Measurements from ENCODE around the gene DAZL. TPM values are rescaled to one million over a fixed set of nuclear protein-coding genes. Genes with fewer than 3 reads are reported as not detected.

The DAZL gene
- total RNA-seq, 1 experiment from 2014 or later = 1.8 TPM

DNA sequence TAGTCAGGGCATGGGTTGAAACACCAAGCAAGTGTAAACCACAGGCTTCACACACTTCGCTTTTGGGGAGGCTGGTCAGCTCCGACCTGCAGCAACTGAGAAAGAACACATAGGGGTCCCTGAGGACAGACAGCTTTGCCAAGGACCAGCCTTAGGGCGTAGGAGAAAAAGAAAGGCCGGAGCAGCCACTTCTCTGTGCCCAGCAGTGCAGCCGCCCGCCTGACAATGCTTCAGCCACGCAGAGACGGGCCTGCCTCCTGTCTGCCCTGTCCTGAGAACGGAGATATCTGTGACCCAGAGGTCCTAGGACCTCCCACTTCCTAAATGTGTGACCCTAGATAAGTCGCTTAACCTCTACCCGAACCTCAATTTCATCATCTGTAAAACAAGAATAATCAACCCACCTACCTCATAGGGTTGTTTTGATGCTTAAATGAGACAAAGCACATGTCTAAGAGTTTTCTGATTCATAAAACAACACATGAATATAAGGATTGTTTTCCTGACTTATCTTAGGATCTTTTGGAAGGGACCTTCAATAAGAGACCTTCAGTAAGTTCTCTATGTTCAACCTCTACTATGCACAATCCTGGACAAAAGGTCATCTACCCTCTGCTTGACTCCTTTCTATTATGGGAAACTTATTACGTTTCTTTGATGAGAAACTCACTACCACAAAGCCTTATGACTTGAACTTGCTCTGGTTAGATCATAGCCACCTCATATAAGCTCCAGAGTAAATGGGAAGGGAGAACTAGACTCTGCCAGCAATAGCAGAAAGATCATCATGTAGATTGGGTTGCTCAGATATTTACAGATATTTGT, 58.8 kb downstream of the DAZL start:
- no peak for DNase-seq (ENCODE audit: extremely low read depth, low read depth)

DNA sequence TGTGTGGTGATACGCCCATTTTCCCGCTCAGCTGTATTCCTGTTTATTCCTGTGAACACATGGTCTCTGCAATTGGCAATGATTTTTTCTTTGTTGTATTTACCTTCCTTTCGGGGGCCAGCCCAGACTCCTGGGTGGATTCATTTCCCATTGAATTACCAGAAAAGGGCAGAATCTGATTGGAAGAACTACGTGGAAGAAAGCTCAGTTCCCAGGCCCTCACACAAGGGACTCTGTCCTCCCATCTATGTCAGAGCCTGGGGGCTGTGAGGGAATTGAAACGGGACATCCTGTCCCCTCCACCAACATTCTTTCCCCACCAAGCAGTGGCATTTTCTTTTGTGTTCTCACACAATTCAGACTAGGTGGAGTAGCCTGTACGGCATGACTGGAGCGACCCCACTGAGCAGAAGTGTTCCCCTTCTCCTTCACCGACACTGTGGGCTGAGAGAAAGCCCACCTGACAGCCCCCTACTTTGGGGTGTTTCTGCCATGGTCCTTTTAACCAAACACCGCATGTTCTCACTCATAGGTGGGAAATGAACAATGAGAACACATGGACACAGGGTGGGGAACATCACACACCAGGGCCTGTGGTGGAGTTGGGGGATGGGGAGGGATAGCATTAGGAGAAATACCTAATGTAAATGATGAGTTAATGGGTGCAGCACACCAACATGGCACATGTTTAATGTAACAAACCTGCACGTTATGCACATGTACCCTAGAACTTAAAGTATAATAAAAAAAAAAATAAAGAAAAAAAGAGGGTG, 59.6 kb downstream of the DAZL start:
- no peak for DNase-seq (ENCODE audit: extremely low read depth, low read depth)

DNA sequence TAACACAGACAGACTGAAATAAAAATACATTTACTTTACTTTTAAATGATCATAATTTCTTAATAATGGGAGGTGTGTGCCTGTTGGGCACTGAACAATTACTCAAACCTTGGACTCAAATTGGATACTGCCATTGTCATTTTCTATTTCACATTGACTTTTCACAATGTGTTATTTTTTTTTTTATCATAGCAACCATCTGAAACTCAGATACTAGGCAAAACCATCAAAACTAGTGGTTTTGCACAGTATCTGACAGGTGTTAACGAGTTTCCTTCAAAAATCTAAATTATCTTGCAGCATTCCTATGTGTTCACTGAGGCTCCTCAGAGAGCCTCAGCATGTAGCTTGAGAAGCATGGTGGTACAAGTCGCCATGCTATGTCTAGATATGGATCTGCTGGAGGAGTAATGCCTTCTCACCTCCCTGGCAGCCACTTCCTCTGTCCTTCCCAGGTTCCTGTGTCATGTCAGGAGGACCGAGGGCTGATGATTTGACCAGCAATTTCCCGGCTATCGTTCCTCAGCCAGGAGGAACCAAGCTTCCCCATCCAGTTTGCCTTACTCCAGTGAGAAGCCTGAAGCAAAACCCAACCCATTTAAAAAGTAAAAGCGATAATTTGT, 61.9 kb downstream of the DAZL start:
- DNase-seq (ENCODE audit: extremely low read depth, low read depth) = no peak

DNA sequence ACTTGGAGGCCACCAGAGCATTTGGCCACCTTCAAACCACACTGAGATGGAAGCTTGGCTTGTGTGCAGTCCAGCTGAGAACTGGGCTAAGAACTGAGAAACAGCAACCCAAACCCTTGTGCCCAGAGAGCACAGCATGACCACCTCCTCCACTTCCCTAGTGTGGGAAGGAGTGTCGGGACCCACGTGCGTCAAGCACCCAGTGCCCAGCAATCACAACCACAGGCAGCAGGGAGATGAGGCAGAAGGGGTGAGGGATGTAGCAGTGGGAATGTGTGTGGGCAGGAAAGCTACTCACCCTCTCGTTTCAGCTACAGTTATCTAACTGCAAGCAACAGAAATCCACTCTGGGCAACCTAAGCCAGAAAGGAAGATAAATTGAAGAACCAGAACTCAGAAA, 66.7 kb downstream of the DAZL start:
- no peak for DNase-seq (ENCODE audit: extremely low read depth, low read depth)

DNA sequence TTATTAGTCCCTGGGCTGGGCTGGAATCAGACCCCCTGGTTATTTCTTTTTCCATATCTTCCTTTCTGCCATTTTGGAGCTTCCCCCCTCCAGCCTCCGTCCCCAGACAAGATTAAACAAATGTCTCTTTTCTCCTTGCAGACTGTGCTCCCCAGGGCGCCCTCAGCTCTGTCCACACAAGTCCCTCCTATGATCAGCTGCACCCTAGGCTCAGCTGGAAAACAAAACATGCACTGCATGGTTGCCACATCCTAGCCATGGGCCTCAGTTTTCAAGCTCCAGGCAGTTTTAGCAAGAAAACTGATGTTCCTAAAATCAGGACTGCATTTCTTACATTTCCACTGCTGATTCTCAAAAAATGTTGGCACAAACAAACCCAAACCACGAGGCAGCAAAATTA, 68.2 kb downstream of the DAZL start:
- no peak for DNase-seq (ENCODE audit: extremely low read depth, low read depth)

Other genes with a start within 250 kb of the DAZL start
- gene RFTN1, start 91.7 kb downstream of the DAZL start, total RNA-seq (2014; rRNA removed; shearing (Covaris generic)) = 0.15 and 0.89 TPM in 2 replicates

Measured in NCI-H460 (cell line).